Measurements from ENCODE around the gene VPS41.
A peak's percentile ranks its signal among the peaks of the same experiment; 100 is the strongest.
"Not testable (repeated sequence)": the region's sequence is repeated elsewhere in the genome, so short reads cannot be mapped to it uniquely, and the experiment has no call there.

Gene VPS41

DNA sequence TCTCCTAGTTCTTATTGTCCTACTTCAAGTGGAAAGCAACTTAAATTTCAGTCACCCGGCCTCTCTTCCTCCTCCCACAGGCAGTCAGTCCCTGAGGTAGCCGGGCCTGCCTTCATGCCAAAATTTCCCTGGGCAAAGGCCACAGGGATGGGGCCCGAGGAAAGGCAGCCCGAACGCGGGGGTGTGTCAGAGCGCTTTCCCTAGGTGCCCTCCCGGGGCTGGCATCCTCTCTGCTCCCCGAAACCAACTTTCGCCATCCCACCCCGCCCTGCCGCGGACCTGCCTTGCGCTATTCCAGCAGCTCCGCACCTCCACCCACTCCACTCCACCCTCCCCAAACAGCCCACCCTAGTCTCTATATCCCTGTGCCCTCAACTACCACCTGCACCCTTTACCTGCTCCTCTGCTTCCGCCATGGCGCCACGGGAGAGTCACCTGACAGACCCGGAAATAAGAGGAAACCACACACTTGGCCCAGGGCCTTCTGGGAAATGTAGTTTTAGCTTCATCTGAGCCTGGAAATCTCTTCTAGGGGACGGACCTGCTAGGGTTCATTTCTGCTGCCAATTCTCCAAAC is at the start of gene VPS41:
Gene VPS41, minus strand, starts transcription at position 433 of the 577 bp plus-strand sequence. Its CDS starts 17 bp downstream, at position 416.
- peak; percentile 81 for DNase-seq

- DNase-seq, result no peak
These were observed 46.9 kb upstream of the VPS41 start for GRCh38 chr7:38955892-38956291.

- no peak for DNase-seq
These were observed 45.0 kb upstream of the VPS41 start for GRCh38 chr7:38953971-38954370.

- DNase-seq, result no peak
These were observed 44.2 kb upstream of the VPS41 start for GRCh38 chr7:38953227-38953626.

DNA sequence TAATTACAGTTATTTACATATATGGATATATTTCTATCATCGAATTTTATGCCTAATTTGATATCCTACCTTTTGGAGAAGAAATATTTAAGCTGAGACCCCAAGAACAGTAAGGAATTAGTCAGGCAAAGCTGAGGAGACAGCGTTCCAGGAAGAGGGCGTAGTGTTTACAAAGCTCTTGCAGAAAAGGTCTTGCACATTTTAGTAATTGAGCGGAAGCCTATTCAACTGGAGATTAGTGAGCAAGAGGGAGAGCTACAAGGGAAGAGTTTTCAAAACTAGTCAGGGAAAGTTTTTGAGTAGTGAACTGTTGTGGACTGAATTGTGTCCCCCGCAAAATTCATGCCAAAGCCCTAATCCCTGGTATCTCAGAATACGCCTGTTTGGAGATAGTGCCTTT is 42.2 kb upstream of the VPS41 start:
- no peak for DNase-seq

DNA sequence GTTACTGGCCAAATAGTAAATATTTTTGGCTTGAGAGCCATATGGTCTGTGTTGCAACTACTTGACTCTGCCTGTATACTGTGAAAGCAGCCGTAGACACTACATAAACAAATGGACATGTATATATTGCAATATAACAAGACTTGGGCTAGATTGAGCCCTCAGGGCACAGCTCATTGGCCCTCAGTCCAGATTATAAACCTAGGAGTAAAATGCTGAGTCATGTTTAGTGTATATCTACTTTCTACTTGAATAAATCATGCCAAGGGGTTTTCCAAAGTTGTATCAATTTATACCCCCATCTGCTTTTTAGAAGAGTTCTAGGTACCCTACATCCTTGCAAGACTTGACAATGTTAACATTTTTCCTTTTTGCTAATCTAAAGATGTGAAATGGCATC is 41.3 kb upstream of the VPS41 start:
- no peak for DNase-seq

GRCh38 chr7:38947541-38947940 is 38.5 kb upstream of the VPS41 start:
- DNase-seq, result not testable (repeated sequence)

DNA sequence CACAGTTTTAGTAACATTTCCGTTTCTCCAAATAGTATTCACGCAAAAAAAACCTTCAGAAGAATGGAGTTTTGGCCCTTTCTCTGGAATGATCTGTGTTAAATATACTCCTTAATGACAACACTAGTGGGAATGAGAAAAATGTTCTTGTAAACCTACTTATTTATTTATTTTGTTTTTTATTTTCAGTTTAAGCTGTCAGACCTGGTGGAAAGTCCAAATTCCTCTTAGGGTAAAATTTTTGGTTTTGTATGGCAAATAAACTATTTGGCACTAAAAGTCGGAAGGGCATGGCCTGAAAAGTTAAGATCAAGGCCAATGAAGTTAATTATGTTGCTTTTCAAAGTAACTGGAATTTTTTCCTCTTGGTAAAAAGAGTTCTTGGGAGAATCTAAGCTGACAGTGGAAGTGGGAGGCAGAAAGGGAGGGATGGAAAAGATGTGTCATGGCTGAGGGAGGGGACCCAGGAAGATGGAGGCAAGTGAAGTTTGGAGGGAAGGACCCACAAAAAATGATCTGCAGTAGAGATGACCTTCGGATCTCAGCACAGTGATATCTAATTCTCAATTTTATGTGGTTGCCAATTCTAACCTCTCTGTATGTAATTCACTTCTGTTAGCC is 33.5 kb upstream of the VPS41 start:
- no peak for DNase-seq

DNA sequence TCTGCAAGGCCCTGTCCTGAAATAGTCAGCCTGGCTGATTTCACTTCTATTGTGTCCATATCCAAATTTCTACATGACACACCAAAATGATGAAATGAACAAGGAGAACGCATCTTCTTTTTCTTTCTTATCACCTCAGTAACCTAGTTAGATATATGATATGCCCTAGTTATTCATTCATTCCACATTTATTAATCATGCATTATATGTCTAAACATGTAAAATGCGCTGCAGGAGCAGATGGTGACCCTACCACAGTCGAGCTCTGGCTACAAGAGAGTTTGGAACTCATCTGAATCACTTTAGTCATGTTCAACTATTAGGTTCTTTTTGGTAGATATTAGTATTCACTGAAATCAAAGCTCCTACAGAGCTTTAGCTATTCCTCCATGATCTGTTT is 31.8 kb upstream of the VPS41 start:
- DNase-seq, result no peak

GRCh38 chr7:38938589-38938988 is 29.6 kb upstream of the VPS41 start:
- no peak for DNase-seq

DNA sequence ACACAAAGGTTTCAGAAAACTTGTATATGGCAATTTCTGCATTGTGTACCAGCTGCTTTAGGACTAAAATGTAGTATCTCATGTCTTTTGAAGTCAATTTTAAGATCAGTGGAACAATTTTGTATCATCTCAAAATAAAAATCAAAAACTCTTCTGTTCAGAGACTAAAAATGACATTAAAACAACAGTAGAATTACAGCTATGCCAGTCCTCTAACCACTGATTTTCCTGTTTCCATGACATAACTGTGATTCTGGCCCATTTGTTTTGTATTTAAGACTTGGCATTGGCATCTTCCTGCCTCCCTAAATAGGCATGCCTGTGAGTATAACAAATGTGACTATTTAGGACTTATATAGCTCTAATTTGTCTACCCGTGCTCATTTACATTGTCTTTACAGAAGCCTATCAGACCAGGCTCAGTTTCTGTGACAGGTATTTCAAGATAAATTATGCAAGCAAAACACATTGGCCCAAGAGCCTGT is 29.1 kb upstream of the VPS41 start:
- no peak for DNase-seq

GRCh38 chr7:38936641-38937040 is 27.6 kb upstream of the VPS41 start:
- no peak for DNase-seq

DNA sequence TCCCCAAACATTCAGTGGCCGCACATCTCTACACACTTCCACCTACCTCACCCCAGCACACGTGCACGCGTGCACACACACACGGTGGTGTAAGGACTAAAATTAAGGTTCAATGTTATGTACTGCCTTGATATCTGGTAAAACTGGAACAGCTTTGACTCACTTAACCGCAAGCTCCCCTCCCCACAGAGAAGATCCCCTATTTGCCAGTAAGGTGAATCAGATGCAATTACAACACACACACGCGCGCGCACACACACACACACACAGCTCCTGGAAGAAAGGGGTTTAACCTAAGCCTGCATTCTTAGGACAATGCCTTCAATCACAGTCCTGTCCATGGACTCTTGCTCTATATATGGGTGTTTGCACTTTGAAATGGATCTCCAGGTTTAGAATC is 25.5 kb upstream of the VPS41 start:
- DNase-seq, result no peak

GRCh38 chr7:38934051-38934450 is 25.1 kb upstream of the VPS41 start:
- DNase-seq, result no peak

DNA sequence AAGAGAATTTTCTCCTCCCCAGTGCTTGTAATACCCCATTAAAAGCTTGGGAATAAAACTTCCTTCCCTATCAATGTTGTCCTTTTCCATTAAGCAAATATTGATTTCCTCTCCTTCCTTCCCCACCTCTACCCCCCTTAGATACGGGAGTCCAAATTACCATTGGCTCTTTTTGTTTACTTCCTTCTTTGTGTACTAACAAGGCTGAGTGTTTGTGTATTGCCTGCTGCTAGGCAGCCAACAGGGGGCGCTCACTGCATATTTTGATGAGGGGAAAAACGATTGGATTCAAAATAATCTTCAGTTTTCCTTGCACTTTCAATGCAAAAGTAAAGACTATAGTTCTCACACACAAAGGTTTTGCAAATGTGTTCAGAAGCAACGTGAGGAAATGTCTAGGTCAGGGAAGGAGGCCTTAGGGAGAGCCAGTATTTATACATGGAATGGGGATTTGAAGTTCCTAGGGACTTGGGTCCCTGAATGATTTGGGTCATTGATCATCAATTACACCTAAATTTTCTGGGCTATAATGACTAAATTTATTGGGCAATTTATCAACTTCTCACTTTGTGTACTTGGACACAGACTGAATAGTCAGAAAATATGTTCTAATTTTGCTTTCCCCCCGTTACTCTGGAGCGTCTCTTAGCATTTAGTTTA is 23.6 kb upstream of the VPS41 start:
- DNase-seq, result peak; percentile 28

DNA sequence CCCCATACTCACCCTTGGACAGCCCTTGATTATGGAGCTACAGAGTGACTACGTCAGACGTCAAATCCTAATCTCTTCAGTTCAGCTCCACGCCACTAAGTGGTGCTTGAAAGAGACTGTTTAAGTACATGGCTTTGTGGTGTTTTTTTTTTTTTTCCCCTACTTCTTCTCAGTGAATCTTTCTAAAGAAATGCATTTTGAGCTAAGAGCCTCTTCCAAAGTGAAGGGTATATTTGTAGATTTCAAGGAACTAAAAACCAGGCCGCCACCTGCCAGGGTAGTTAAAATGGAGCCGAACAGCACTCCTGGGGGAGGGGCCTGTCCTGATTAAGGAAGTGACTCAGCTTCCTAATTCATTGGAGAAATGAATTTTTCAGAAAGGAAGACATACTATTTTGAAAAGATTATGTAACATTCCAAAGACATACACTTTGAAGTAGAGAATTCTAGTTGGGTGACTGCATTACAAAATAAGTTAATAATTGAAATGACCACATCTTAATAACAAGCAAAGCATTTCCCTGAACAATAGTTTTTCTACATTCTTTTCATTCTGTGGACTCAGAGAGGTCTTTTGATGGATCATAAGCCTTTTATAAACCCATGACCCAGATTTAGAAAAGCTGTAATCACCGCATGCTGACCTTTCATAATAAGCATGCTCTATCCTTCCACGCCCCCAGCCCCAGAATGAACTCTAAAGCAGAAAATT is 20.6 kb upstream of the VPS41 start:
- DNase-seq, result no peak

- no peak for DNase-seq
These were observed 19.5 kb upstream of the VPS41 start for GRCh38 chr7:38928506-38928905.

GRCh38 chr7:38927751-38928150 is 18.8 kb upstream of the VPS41 start:
- no peak for DNase-seq

DNA sequence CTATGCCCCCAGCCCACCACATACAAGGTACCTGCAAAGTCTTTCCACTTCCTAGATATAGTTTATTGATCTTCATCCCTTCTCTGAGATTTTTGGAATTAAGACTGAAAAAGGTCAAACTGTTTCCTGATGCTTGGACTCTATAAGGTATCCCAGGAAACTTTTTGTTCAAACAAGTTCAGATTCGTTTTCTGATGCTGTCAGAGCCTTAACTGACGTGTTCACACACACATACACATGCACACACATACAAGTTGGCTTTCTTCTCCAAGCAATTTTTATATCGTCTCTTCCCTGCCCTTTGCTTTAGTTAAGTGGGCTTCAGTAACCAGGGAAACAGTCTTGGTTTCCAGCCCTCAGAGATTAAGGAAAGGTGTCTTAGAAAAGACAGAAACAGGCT is 11.7 kb upstream of the VPS41 start:
- no peak for DNase-seq

- no peak for DNase-seq
These were observed 7.4 kb upstream of the VPS41 start for GRCh38 chr7:38916396-38916795.

GRCh38 chr7:38909870-38910269 is 879 bp upstream of the VPS41 start:
- no peak for DNase-seq

DNA sequence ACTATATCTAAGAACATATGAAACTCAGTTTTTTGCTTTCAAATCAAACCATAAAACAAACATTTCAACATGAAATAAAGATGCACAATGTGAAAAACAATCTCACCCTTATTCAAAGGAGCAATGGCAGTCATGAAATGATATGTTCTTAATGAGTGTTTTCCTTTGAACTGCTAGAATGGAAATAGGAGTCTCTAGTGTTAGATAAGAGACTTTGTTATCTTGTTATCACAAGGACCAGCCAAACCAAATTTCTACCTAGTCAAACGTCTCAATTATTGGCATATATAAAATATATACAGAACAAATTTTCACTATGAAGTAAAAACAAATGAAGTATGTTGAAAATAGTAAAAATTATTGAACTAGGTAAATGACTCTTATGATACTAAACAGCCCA is 1.2 kb downstream of the VPS41 start:
- DNase-seq, result no peak

DNA sequence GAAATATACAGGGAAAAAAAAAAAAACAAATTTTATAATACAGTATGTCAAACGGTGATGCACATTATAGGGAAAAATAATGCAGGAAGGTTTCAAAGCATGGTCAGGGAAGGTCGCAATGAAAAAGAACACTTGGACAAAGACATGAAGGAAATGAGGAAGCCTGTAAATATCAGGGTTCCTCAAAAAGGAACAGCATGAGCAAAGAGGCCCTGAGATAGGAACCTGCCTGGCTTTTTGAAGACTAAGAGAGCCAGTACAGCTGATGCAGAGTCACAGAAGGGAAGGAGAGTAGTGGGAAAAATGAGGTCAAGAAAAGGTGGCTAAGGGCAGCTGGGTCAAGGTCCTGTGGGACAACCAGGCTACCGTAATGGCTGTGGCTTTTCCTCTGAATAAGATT is 1.9 kb downstream of the VPS41 start:
- no peak for DNase-seq

All from stimulated activated CD4-positive, alpha-beta T cell treated with anti-CD3 and anti-CD28 coated beads, Interleukin-4, amount 100 ng/mL, for 24 hours (primary cell).